ENCODE results near the gene DSG1.

DSG1 gene

DNA sequence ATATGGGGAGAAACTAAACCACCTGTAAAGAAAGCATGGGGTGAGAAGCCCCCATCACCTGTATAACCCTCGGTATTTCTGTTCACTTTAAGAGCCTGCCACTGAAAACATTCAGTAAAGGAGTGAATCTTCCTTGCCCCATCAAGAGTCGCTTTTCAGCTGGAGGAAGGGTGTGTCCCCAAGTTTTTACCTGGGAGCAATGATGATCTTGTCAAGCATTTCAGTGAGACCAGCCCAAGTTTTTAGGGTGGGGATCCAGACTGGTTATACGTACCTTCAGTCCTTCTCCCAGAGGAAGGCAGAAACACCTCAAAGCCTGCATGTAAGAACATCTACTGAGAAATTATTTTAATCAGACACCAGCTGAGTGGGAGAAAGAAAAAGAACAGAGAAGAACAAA, at the start of gene DSG1:
DSG1 (plus strand) TSS at position 301 of the 400 bp plus-strand sequence. CDS start 141 bp downstream, outside the sequence.
- no peak within 1 kb of the TSS for H3K4me2 ChIP-seq (ENCODE audit: low read depth, low read length)
- no peaks in the 10 kb centered on the region for H3K4me1 ChIP-seq (ENCODE audit: low read length)
- no peak within 1 kb of the TSS for H3K9ac ChIP-seq (ENCODE audit: low read length)
- no peak within 1 kb of the TSS for H3K4me3 ChIP-seq (ENCODE audit: low read length)
- H3K79me2 ChIP-seq (ENCODE audit: low read length), result no peaks in the 10 kb centered on the region
- TF ChIP-seq EZH2phosphoT487 (IDR thresholded peaks at IDR 0.05; ENCODE audit: low read length), result no peak
- TF ChIP-seq, protein P1, sequence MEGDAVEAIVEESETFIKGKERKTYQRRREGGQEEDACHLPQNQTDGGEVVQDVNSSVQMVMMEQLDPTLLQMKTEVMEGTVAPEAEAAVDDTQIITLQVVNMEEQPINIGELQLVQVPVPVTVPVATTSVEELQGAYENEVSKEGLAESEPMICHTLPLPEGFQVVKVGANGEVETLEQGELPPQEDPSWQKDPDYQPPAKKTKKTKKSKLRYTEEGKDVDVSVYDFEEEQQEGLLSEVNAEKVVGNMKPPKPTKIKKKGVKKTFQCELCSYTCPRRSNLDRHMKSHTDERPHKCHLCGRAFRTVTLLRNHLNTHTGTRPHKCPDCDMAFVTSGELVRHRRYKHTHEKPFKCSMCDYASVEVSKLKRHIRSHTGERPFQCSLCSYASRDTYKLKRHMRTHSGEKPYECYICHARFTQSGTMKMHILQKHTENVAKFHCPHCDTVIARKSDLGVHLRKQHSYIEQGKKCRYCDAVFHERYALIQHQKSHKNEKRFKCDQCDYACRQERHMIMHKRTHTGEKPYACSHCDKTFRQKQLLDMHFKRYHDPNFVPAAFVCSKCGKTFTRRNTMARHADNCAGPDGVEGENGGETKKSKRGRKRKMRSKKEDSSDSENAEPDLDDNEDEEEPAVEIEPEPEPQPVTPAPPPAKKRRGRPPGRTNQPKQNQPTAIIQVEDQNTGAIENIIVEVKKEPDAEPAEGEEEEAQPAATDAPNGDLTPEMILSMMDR (IDR thresholded peaks at IDR 0.05; ENCODE audit: low read length), result no peak
- TF ChIP-seq EZH2 (optimal IDR thresholded peaks at IDR 0.05; ENCODE audit: low read depth, low read length), result no peak
- DNase-seq, result no peak
- H3K9me3 ChIP-seq (replicated peaks; ENCODE audit: insufficient read depth, low read length), result no peaks in the 10 kb centered on the region
- no peak within 1 kb of the TSS for H3K27ac ChIP-seq (ENCODE audit: low read length)
- no peaks in the 10 kb centered on the region for H3K27me3 ChIP-seq (replicated peaks; ENCODE audit: insufficient read depth, low read length)
- no peaks in the 10 kb centered on the region for H3F3A ChIP-seq (ENCODE audit: insufficient read depth, low read length)
- H4K20me1 ChIP-seq (ENCODE audit: insufficient read depth, low read length), result no peaks in the 10 kb centered on the region
- H3K36me3 ChIP-seq (replicated peaks; ENCODE audit: insufficient read depth, low read length), result no peaks in the 10 kb centered on the region
- no peaks in the 10 kb centered on the region for H3K9me2 ChIP-seq (replicated peaks; ENCODE audit: insufficient read depth, low read length)
- no peak within 1 kb of the TSS for H2AFZ ChIP-seq (ENCODE audit: low read length)

DNA sequence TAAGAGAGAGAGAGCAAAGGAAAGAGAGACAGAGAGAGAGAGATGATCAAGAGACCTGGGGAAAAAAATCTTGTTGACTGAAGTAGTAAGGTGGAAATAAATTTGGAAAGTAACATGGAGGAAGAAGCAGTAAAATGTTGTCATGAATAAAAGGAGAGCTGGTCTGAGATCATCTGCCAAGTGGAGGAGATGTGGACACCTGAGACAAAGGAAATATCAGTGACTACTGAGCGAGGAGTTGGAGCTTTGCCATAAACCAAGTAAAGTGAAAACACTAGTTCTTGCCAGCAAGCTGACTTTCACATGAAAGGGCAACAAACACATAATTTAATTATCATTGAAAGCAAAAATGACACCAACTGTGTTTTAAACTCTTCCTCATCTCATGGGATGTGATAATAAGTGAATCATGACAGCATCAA, 49.0 kb upstream of the DSG1 start:
- Histone ChIP-seq H2AFZ (ENCODE audit: low read length) (no peak overlapping the region), H3K4me2 (ENCODE audit: low read depth, low read length) (no peak overlapping the region)

DNA sequence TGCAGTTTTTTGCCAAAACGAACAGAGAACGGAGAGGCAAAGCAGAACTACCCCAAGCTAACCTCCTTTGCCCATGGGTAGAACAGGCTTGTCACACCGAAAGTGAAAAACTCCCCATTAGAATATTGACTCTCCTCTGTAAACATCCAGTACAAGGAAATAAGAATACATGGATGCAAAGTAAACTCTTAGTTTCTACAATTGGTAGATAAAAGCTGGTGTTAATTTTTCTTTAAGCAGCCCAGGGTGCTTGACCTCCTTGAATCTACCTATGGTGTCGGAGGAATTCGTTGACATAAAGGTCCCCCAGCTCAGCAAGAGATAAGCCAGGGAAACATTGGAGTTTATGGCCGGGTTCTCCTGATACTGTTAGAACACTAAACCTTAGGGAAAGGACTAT, 48.4 kb upstream of the DSG1 start:
- Histone ChIP-seq H3K36me3 (replicated peaks; ENCODE audit: insufficient read depth, low read length) (no peaks in the 10 kb centered on the region), H4K20me1 (ENCODE audit: insufficient read depth, low read length) (no peaks in the 10 kb centered on the region), H3K27ac (ENCODE audit: low read length) (no peak overlapping the region), H3K4me2 (ENCODE audit: low read depth, low read length) (no peak overlapping the region), H3K9me2 (replicated peaks; ENCODE audit: insufficient read depth, low read length) (no peaks in the 10 kb centered on the region), H3K79me2 (ENCODE audit: low read length) (no peaks in the 10 kb centered on the region), H3K4me1 (ENCODE audit: low read length) (no peaks in the 10 kb centered on the region), H3F3A (ENCODE audit: insufficient read depth, low read length) (no peaks in the 10 kb centered on the region), H3K27me3 (replicated peaks; ENCODE audit: insufficient read depth, low read length) (no peaks in the 10 kb centered on the region), H3K9ac (ENCODE audit: low read length) (no peak overlapping the region), H2AFZ (ENCODE audit: low read length) (no peak overlapping the region), H3K4me3 (ENCODE audit: low read length) (no peak overlapping the region), H3K9me3 (replicated peaks; ENCODE audit: insufficient read depth, low read length) (no peaks in the 10 kb centered on the region)
- TF ChIP-seq, protein P1 (IDR thresholded peaks at IDR 0.05; ENCODE audit: low read length), result no peak
- TF ChIP-seq EZH2 (optimal IDR thresholded peaks at IDR 0.05; ENCODE audit: low read depth, low read length), result no peak
- TF ChIP-seq EZH2phosphoT487 (IDR thresholded peaks at IDR 0.05; ENCODE audit: low read length), result no peak
- no peak for DNase-seq

More for the DNA sequence above, 49.0 kb upstream of the DSG1 start:
- Histone ChIP-seq H3K36me3 (replicated peaks; ENCODE audit: insufficient read depth, low read length) (no peaks in the 10 kb centered on the region), H3K9me3 (replicated peaks; ENCODE audit: insufficient read depth, low read length) (no peaks in the 10 kb centered on the region), H3K4me3 (ENCODE audit: low read length) (no peak overlapping the region), H4K20me1 (ENCODE audit: insufficient read depth, low read length) (no peaks in the 10 kb centered on the region), H3F3A (ENCODE audit: insufficient read depth, low read length) (no peaks in the 10 kb centered on the region), H3K27me3 (replicated peaks; ENCODE audit: insufficient read depth, low read length) (no peaks in the 10 kb centered on the region), H3K4me1 (ENCODE audit: low read length) (no peaks in the 10 kb centered on the region), H3K79me2 (ENCODE audit: low read length) (no peaks in the 10 kb centered on the region), H3K27ac (ENCODE audit: low read length) (no peak overlapping the region), H3K9me2 (replicated peaks; ENCODE audit: insufficient read depth, low read length) (no peaks in the 10 kb centered on the region), H3K9ac (ENCODE audit: low read length) (no peak overlapping the region)
- TF ChIP-seq, protein P1 (IDR thresholded peaks at IDR 0.05; ENCODE audit: low read length), result no peak
- TF ChIP-seq EZH2phosphoT487 (IDR thresholded peaks at IDR 0.05; ENCODE audit: low read length) (no peak), EZH2 (optimal IDR thresholded peaks at IDR 0.05; ENCODE audit: low read depth, low read length) (no peak)
- no peak for DNase-seq
